Esophagus mucosa (tissue), 1 donor: Measurements from ENCODE around the gene ANKRD22. TPM values are rescaled to one million over a fixed set of nuclear protein-coding genes. Genes with fewer than 3 reads are reported as not detected.

Source experiments
- ATAC-seq: fragments of 200-7000 bp; cut with Tn5 transposase; one replicate; pipeline ENCODE4 v1.9.1; 2020
- total RNA-seq: library from RNA; stranded (reverse); gene quantifications from one replicate; pipeline ENCODE4 v1.2.4, GENCODE V29; 2023
- donor health status: DM: yes; HTN: yes; CAD: no.

The ANKRD22 gene
- total RNA-seq, 1 donor from 2014 or later = 32.9 TPM

- no peak for ATAC-seq
Observed at GRCh38 chr10:88794731-88795130, 56.9 kb downstream of the ANKRD22 start.

- no peak for ATAC-seq
Observed at GRCh38 chr10:88793712-88794299, 57.8 kb downstream of the ANKRD22 start.

GRCh38 chr10:88792661-88793060 is 59.0 kb downstream of the ANKRD22 start:
- no peak for ATAC-seq

GRCh38 chr10:88791924-88792323 is 59.7 kb downstream of the ANKRD22 start:
- ATAC-seq = peak; percentile 46

- no peak for ATAC-seq
Observed at GRCh38 chr10:88788924-88789323, 62.7 kb downstream of the ANKRD22 start.

- ATAC-seq = no peak
Observed at GRCh38 chr10:88787463-88787862, 64.2 kb downstream of the ANKRD22 start.

- ATAC-seq = no peak
Observed at GRCh38 chr10:88786032-88786770, 65.4 kb downstream of the ANKRD22 start.

- no peak for ATAC-seq
Observed at GRCh38 chr10:88783724-88784123, 67.9 kb downstream of the ANKRD22 start.

- ATAC-seq = no peak
Observed at GRCh38 chr10:88782222-88782621, 69.4 kb downstream of the ANKRD22 start.

- peak; percentile 37 for ATAC-seq
Observed at GRCh38 chr10:88781206-88781605, 70.4 kb downstream of the ANKRD22 start.

Other genes starting within 250 kb of the ANKRD22 start
- gene LIPF, start 187.4 kb downstream of the ANKRD22 start, total RNA-seq = not detected
- gene LIPK, start 145.6 kb downstream of the ANKRD22 start, total RNA-seq = 3.3 TPM
- gene LIPN, start 91.8 kb downstream of the ANKRD22 start, total RNA-seq = 1.4 TPM
- not detected for gene LIPM, start 49.1 kb downstream of the ANKRD22 start, total RNA-seq
- 2.5 TPM for gene STAMBPL1, start 28.4 kb upstream of the ANKRD22 start, total RNA-seq
- 53.0 TPM for gene ACTA2, start 100.9 kb upstream of the ANKRD22 start, total RNA-seq
- 12.2 TPM for gene FAS, start 139.0 kb upstream of the ANKRD22 start, total RNA-seq